ENCODE data around the gene SLC6A11. TPM values are rescaled to one million over a fixed set of nuclear protein-coding genes. Genes with fewer than 3 reads are reported as not detected.

SLC6A11 gene
- total and polyA plus RNA-seq, 2 donors (not counting 3 experiments of a cell fraction or from before 2014, with no cell fraction given): not detected

DNA sequence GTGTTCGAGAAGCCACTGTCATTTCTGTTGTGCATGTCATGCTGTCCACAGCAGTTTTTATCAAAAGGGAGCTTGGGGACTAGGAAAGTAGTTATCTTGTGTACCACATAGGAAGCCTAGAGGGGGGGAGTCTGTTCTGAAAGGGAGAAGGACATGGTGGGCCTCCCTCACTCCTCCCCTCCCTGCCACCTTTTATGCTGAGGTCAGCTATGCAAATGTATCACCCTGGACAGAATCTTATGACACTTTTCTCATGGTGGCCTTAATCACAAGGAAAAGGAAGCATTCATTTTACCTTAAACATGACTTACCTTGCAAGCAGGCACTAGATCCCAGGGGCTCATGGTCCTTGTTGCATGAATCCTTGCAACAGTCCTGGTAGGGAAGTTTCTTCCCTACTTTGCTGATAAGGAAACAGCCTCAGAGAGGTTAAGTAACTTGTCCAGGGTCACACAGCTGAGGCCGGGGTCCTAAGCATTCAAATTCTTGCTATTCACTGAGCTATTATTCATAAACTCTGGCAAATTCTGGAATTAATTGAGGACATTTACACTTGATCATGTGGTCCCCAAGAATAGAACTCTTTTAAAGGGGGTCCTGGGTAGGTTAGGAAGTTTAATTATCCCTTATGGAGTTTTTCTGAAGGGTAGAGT, 95.4 kb downstream of the SLC6A11 start:
- H3K4me2 ChIP-seq (ENCODE audit: insufficient read depth, low read length): no peak overlapping the region
- dilution Hi-C loops (cut with MboI; ENCODE audit: extremely low pct_ligation_motif_present, low sequenced_read_pairs): no loop called here
- CTCF ChIA-PET: no interaction called here
- H3K9ac ChIP-seq (replicated peaks; ENCODE audit: extremely low read depth, insufficient read depth, low read length): no peak overlapping the region
- no peak overlapping the region for H3K27ac ChIP-seq (ENCODE audit: insufficient read depth, low read depth, low read length)
- H2AFZ ChIP-seq (ENCODE audit: low read depth, low read length): no peak overlapping the region
- no peaks in the 10 kb centered on the region for H3K9me1 ChIP-seq (replicated peaks; ENCODE audit: control insufficient read depth, extremely low read depth, insufficient read depth, low read length)
- intact Hi-C loops (cut with micrococcal nuclease): no loop called here
- BruUV-seq (replicated peaks): no TSS peak
- no peaks in the 10 kb centered on the region for H3K36me3 ChIP-seq (ENCODE audit: control insufficient read depth in 2 of 2, extremely low read depth in 1 of 2, insufficient read depth in 2 of 2, low read length in 2 of 2)
- no peaks in the 10 kb centered on the region for H4K20me1 ChIP-seq (replicated peaks; ENCODE audit: control insufficient read depth, extremely low read depth, insufficient read depth, low read length)
- H3K27me3 ChIP-seq (ENCODE audit: control insufficient read depth in 2 of 2, insufficient read depth in 2 of 2, low read length in 2 of 2): no peaks in the 10 kb centered on the region
- no peaks in the 10 kb centered on the region for H3K9me3 ChIP-seq (replicated peaks; ENCODE audit: control insufficient read depth, insufficient read depth, low read length)
- TF ChIP-seq FOS (IDR thresholded peaks at IDR 0.05; ENCODE audit: borderline replicate concordance, insufficient read depth, low read length): no peak
- TF ChIP-seq JUN (IDR thresholded peaks at IDR 0.05; ENCODE audit: borderline replicate concordance, insufficient read depth, insufficient read length, low read depth): no peak
- no peak for TF ChIP-seq EZH2 (IDR thresholded peaks at IDR 0.05; ENCODE audit: borderline replicate concordance, low read depth, low read length, severe bottlenecking)
- TF ChIP-seq POLR2A (IDR thresholded peaks at IDR 0.05; ENCODE audit: low read depth, low read length): no peak
- TF ChIP-seq GATA2 (IDR thresholded peaks at IDR 0.05; ENCODE audit: insufficient read depth, insufficient read length, low read depth, low read length): no peak
- no peak for TF ChIP-seq POLR2AphosphoS5 (IDR thresholded peaks at IDR 0.05; ENCODE audit: insufficient read depth, low read depth, low read length)
- no peak for TF ChIP-seq MYC (IDR thresholded peaks at IDR 0.05; ENCODE audit: low read depth, low read length)
- TF ChIP-seq, protein P1, sequence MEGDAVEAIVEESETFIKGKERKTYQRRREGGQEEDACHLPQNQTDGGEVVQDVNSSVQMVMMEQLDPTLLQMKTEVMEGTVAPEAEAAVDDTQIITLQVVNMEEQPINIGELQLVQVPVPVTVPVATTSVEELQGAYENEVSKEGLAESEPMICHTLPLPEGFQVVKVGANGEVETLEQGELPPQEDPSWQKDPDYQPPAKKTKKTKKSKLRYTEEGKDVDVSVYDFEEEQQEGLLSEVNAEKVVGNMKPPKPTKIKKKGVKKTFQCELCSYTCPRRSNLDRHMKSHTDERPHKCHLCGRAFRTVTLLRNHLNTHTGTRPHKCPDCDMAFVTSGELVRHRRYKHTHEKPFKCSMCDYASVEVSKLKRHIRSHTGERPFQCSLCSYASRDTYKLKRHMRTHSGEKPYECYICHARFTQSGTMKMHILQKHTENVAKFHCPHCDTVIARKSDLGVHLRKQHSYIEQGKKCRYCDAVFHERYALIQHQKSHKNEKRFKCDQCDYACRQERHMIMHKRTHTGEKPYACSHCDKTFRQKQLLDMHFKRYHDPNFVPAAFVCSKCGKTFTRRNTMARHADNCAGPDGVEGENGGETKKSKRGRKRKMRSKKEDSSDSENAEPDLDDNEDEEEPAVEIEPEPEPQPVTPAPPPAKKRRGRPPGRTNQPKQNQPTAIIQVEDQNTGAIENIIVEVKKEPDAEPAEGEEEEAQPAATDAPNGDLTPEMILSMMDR (IDR thresholded peaks at IDR 0.05; ENCODE audit: extremely low read depth in 1 of 2, insufficient read depth in 1 of 2, low read depth in 1 of 2, low read length in 2 of 2): no peak
- TF ChIP-seq, protein P2, sequence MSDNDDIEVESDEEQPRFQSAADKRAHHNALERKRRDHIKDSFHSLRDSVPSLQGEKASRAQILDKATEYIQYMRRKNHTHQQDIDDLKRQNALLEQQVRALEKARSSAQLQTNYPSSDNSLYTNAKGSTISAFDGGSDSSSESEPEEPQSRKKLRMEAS (IDR thresholded peaks at IDR 0.05; ENCODE audit: insufficient read depth, insufficient read length): no peak
- POLR2A ChIA-PET: no interaction called here
- FAIRE-seq (no peak), DNase-seq (ENCODE audit: low read depth, low spot score) (no peak)
- H3K4me1 ChIP-seq (ENCODE audit: control insufficient read depth, extremely low read depth, insufficient read depth, low read length): no peaks in the 10 kb centered on the region
- H3K4me3 ChIP-seq (replicated peaks in 1 of 3; ENCODE audit: insufficient read depth in 1 of 3, low read depth in 1 of 3, low read length in 3 of 3): no peak overlapping the region
- H3K79me2 ChIP-seq (ENCODE audit: control insufficient read depth, insufficient read depth, low read length): no peaks in the 10 kb centered on the region
